Astrocyte (in vitro differentiated cells and primary cell): ENCODE measurements around the gene EVC. TPM values are rescaled to one million over a fixed set of nuclear protein-coding genes. Genes with fewer than 3 reads are reported as not detected.

Experiments used
- DNase-seq: peaks from one replicate; pipeline ENCODE4 v3.0.0-alpha.2; 2010; ENCODE audit warnings: low read depth
- FAIRE-seq: peaks from 2 replicates; lab custom pipeline; 2011; peaks lifted over from hg19 to GRCh38; lab: Jason Lieb, UNC
- H2AFZ ChIP-seq: 2 replicates; pipeline ENCODE4 v1.6.0; 2012; ENCODE audit warnings: low read depth, low read length, inconsistent platforms
- H3K27ac ChIP-seq: 2 replicates; pipeline ENCODE4 v1.5.1; 2011; ENCODE audit warnings: low read depth, low read length, inconsistent platforms
- H3K27me3 ChIP-seq: 2 replicates; pipeline ENCODE4 v1.6.0; 2011; ENCODE audit warnings: low read length, inconsistent platforms; ENCODE audit not compliant: insufficient read depth
- H3K36me3 ChIP-seq: 2 replicates; pipeline ENCODE4 v1.5.1; 2011; ENCODE audit warnings: low read length, inconsistent platforms; ENCODE audit not compliant: insufficient read depth
- H3K4me1 ChIP-seq: 2 replicates; pipeline ENCODE4 v1.5.1; 2011; ENCODE audit warnings: low read length, inconsistent platforms; ENCODE audit not compliant: insufficient read depth
- H3K4me2 ChIP-seq: 2 replicates; pipeline ENCODE4 v1.6.0; 2012; ENCODE audit warnings: low read length, inconsistent platforms
- H3K4me3 ChIP-seq: 2 replicates; pipeline ENCODE4 v1.5.1; 2011; ENCODE audit warnings: low read depth, mild to moderate bottlenecking, low read length, inconsistent platforms; ENCODE audit not compliant: insufficient read depth
- H3K79me2 ChIP-seq: 2 replicates; pipeline ENCODE4 v1.6.0; 2012; ENCODE audit warnings: mild to moderate bottlenecking, low read length, inconsistent platforms; ENCODE audit not compliant: insufficient read depth
- H3K9ac ChIP-seq: 2 replicates; pipeline ENCODE4 v1.6.0; 2012; ENCODE audit warnings: mild to moderate bottlenecking, low read length, inconsistent platforms
- H3K9me3 ChIP-seq: 2 replicates; pipeline ENCODE4 v1.5.1; 2012; ENCODE audit warnings: low read depth, mild to moderate bottlenecking, low read length, inconsistent platforms; ENCODE audit not compliant: insufficient read depth
- H4K20me1 ChIP-seq: 2 replicates; pipeline ENCODE4 v1.6.0; 2012; ENCODE audit warnings: low read length, inconsistent platforms; ENCODE audit not compliant: insufficient read depth
- H3K27ac Mint-ChIP-seq: one replicate; pipeline ENCODE4 v1.8.0; 2021; ENCODE audit warnings: mild to moderate bottlenecking, mixed read lengths; ENCODE audit not compliant: unreplicated experiment
- H3K27me3 Mint-ChIP-seq: one replicate; pipeline ENCODE4 v1.8.0; 2021; ENCODE audit warnings: low read depth, mixed read lengths; ENCODE audit not compliant: unreplicated experiment
- H3K36me3 Mint-ChIP-seq: one replicate; pipeline ENCODE4 v1.8.0; 2021; ENCODE audit warnings: low read depth, mixed read lengths; ENCODE audit not compliant: unreplicated experiment
- H3K4me1 Mint-ChIP-seq: one replicate; pipeline ENCODE4 v1.8.0; 2021; ENCODE audit warnings: low read depth, mixed read lengths; ENCODE audit not compliant: unreplicated experiment
- H3K4me3 Mint-ChIP-seq: one replicate; pipeline ENCODE4 v1.8.0; 2021; ENCODE audit warnings: mild to moderate bottlenecking, moderate library complexity, mixed read lengths; ENCODE audit not compliant: unreplicated experiment
- H3K9me3 Mint-ChIP-seq: one replicate; pipeline ENCODE4 v1.8.0; 2021; ENCODE audit warnings: mild to moderate bottlenecking, mixed read lengths; ENCODE audit not compliant: unreplicated experiment
- EZH2 ChIP-seq: IDR thresholded peaks from 2 replicates; pipeline ENCODE4 v1.6.1; 2012; ENCODE audit warnings: mild to moderate bottlenecking, low read length, inconsistent platforms; ENCODE audit not compliant: insufficient read depth
- total RNA-seq: library from RNA; stranded (reverse); gene quantifications from 2 replicates; pipeline ENCODE4 v1.2.1, GENCODE V29; 2021
- TF ChIP-seq, protein P1 (sequence below): IDR thresholded peaks from 2 replicates; pipeline ENCODE4 v1.5.1; 2011; ENCODE audit warnings: low read depth, mild to moderate bottlenecking, inconsistent platforms, low read length, moderate library complexity; ENCODE audit not compliant: insufficient read depth

Gene EVC
- total RNA-seq, 1 donor from 2014 or later = 23.9 TPM

DNA sequence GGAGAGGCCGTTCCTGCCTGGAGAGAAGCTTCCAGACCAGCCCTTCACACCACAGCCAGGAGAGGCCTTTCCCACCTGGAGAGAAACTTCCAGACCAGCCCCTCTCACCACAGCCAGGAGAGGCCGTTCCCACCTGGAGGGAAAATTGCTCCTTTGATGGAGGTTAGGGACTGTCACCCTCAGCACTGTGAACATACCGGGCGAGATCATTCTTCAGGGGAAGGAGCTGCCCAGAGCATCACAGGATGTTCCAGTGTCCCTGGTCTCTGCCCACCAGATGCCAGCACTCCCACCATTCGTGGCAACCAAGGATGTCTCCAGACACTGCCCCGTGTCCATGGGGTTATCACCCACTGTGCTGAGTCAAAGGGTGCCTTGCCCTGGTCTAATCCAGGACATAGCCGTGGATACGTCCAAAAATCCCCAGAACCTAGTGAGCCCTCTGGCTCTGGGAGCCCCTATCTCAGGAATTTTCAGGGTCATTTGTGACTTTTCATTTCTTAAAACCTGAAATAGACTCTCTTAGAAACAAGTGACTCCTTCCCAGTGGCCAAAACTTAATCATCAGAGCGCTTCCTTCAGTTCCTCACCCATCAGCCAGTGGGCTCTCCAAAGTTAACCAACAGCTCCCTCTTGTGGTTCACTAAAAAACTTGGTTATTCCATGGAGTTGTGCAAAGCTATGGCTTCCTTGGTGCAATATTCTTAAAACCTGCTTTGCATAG lies 101.7 kb downstream of the EVC start:
- peaks cover 21% of the 10 kb centered on the region for H3K36me3 Mint-ChIP-seq
- H3K27me3 ChIP-seq = no peaks in the 10 kb centered on the region
- no peak overlapping the region for H3K9ac ChIP-seq
- H3K9me3 ChIP-seq = no peaks in the 10 kb centered on the region
- no peak overlapping the region for H2AFZ ChIP-seq
- no peak overlapping the region for H3K4me2 ChIP-seq
- H3K27me3 Mint-ChIP-seq = no peaks in the 10 kb centered on the region
- H3K4me1 ChIP-seq = no peaks in the 10 kb centered on the region
- no peak overlapping the region for H3K27ac Mint-ChIP-seq
- no peak overlapping the region for H3K27ac ChIP-seq
- FAIRE-seq (peak; percentile 70), DNase-seq (peak; percentile 41)
- no peak overlapping the region for H3K4me3 ChIP-seq
- TF ChIP-seq, protein P1, sequence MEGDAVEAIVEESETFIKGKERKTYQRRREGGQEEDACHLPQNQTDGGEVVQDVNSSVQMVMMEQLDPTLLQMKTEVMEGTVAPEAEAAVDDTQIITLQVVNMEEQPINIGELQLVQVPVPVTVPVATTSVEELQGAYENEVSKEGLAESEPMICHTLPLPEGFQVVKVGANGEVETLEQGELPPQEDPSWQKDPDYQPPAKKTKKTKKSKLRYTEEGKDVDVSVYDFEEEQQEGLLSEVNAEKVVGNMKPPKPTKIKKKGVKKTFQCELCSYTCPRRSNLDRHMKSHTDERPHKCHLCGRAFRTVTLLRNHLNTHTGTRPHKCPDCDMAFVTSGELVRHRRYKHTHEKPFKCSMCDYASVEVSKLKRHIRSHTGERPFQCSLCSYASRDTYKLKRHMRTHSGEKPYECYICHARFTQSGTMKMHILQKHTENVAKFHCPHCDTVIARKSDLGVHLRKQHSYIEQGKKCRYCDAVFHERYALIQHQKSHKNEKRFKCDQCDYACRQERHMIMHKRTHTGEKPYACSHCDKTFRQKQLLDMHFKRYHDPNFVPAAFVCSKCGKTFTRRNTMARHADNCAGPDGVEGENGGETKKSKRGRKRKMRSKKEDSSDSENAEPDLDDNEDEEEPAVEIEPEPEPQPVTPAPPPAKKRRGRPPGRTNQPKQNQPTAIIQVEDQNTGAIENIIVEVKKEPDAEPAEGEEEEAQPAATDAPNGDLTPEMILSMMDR = peak; percentile 67
- no peak for TF ChIP-seq EZH2
- H3K9me3 Mint-ChIP-seq = no peaks in the 10 kb centered on the region
- H4K20me1 ChIP-seq = peaks cover 79% of the 10 kb centered on the region
- no peak overlapping the region for H3K4me3 Mint-ChIP-seq
- H3K36me3 ChIP-seq = peaks cover 52% of the 10 kb centered on the region
- peaks cover 10% of the 10 kb centered on the region for H3K79me2 ChIP-seq
- no peaks in the 10 kb centered on the region for H3K4me1 Mint-ChIP-seq

DNA sequence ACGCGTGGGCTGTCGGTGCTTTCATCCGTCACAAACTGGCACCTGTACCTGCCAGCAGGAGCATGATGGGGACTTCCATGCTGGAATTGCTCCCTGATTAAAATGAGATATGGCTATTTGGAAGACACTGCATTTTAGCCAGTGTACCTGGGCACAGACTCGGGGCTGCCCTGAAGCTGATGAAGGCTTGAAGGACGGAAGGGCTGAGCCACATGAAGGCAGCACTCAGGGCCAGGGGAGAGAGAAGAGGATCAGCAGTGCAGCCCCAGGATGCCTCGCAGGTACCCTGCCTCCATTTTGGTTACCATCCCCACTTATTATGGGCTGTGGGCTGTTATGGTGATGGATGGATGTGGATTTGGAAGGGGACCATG lies 102.9 kb downstream of the EVC start:
- H3K4me1 Mint-ChIP-seq = no peaks in the 10 kb centered on the region
- FAIRE-seq (no peak), DNase-seq (no peak)
- no peaks in the 10 kb centered on the region for H3K9me3 ChIP-seq
- H3K27me3 Mint-ChIP-seq = no peaks in the 10 kb centered on the region
- H3K79me2 ChIP-seq = peaks cover 10% of the 10 kb centered on the region
- H3K27ac ChIP-seq = no peak overlapping the region
- H3K27me3 ChIP-seq = no peaks in the 10 kb centered on the region
- TF ChIP-seq EZH2 = no peak
- TF ChIP-seq, protein P1 = no peak
- peaks cover 79% of the 10 kb centered on the region for H4K20me1 ChIP-seq
- no peak overlapping the region for H3K4me3 Mint-ChIP-seq
- no peak overlapping the region for H3K9ac ChIP-seq
- H3K4me1 ChIP-seq = no peaks in the 10 kb centered on the region
- no peak overlapping the region for H3K4me2 ChIP-seq
- H3K4me3 ChIP-seq = no peak overlapping the region
- H3K36me3 ChIP-seq = peaks cover 52% of the 10 kb centered on the region
- no peak overlapping the region for H2AFZ ChIP-seq
- H3K27ac Mint-ChIP-seq = peak overlapping the region; percentile 34
- H3K36me3 Mint-ChIP-seq = peaks cover 32% of the 10 kb centered on the region
- H3K9me3 Mint-ChIP-seq = no peaks in the 10 kb centered on the region

GRCh38 chr4:5814421-5814820 lies 103.4 kb downstream of the EVC start:
- peak overlapping the region; percentile 34 for H3K27ac Mint-ChIP-seq

More at GRCh38 chr4:5814421-5814820, 103.4 kb downstream of the EVC start:
- H3K4me1 ChIP-seq = no peaks in the 10 kb centered on the region
- H3K27ac ChIP-seq = no peak overlapping the region
- TF ChIP-seq EZH2 = no peak
- TF ChIP-seq, protein P1 = no peak
- no peak overlapping the region for H3K4me3 Mint-ChIP-seq
- no peaks in the 10 kb centered on the region for H3K4me1 Mint-ChIP-seq
- H3K27me3 Mint-ChIP-seq = no peaks in the 10 kb centered on the region
- FAIRE-seq (no peak), DNase-seq (no peak)
- no peak overlapping the region for H3K9ac ChIP-seq
- H3K36me3 ChIP-seq = peaks cover 48% of the 10 kb centered on the region
- H3K9me3 Mint-ChIP-seq = no peaks in the 10 kb centered on the region
- H3K4me2 ChIP-seq = no peak overlapping the region
- H3K36me3 Mint-ChIP-seq = peaks cover 36% of the 10 kb centered on the region
- H4K20me1 ChIP-seq = peaks cover 77% of the 10 kb centered on the region
- H2AFZ ChIP-seq = no peak overlapping the region
- H3K27me3 ChIP-seq = no peaks in the 10 kb centered on the region
- peaks cover 10% of the 10 kb centered on the region for H3K79me2 ChIP-seq
- H3K9me3 ChIP-seq = no peaks in the 10 kb centered on the region
- H3K4me3 ChIP-seq = no peak overlapping the region
